Hepatic stellate cell (primary cell): Measurements from ENCODE around the gene MTFP1.
"Not testable (repeated sequence)": the region's sequence is repeated elsewhere in the genome, so short reads cannot be mapped to it uniquely, and the experiment has no call there.

Source experiments
- DNase-seq: peaks from one replicate; pipeline ENCODE4 v3.0.0; 2011; ENCODE audit warnings: low spot score

The MTFP1 gene

DNA sequence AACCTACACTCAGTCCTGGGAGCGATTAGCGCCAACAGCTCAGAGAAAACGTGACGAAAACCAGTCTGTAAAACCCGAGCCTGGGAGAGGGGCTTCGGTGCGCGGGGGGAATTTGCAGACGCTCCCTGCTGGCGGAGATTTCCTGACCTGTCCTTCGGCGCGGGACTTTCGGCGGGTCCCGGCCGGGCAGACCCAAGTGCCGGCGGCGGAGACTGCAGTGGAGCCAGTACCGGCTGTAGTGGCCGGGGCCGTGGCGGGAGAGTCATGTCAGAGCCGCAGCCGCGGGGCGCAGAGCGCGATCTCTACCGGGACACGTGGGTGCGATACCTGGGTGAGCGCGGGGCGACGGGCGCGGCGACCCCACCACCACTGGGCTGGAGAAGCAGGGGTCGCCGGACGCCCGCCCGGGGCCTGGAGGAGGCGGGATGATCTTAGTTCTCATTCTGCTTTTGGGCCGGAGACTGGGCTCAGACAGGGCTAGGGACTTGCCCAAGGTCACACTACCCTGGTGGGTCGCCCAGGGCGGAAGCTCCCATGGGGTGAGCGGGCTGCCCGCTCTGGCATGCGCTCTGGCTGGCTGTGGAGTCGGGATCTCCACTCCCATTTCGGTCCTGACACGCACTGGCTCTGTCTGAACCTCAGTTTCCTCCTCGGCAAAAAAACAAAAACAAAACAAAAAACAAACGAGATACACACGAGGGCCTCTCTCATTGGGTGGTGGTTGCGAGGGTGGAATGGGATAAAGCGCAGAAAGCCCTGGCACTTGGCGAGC is at the start of gene MTFP1:
Gene MTFP1, plus strand, starts transcription at position 153 of the 772 bp plus-strand sequence. Its CDS starts 112 bp downstream, at position 265.
- peak; percentile 71 for DNase-seq

- no peak for DNase-seq
Observed at GRCh38 chr22:30380011-30380410, 45.6 kb upstream of the MTFP1 start.

DNA sequence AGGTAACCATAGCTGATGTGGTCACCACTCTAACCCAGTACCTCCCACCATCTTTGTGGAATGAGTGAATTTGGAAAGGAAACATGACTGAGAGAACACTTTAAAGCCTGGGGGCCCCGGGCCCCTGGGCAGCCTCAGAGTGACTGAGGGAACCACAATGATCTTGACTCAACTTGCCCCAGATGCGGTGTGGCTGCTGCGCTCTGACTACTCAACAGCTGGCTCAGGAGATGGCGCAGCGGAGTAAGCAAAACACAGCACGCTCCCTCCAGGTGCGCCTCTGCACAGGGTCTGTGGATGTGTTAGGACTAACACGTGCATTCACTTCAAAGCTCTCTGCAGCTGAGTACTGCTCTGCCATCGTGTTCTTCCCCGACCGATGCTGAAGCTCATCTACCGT is 44.3 kb upstream of the MTFP1 start:
- DNase-seq, result no peak

GRCh38 chr22:30382340-30382739 is 43.2 kb upstream of the MTFP1 start:
- DNase-seq, result no peak

GRCh38 chr22:30383061-30383460 is 42.5 kb upstream of the MTFP1 start:
- no peak for DNase-seq

- DNase-seq, result no peak
Observed at GRCh38 chr22:30385942-30386341, 39.6 kb upstream of the MTFP1 start.

DNA sequence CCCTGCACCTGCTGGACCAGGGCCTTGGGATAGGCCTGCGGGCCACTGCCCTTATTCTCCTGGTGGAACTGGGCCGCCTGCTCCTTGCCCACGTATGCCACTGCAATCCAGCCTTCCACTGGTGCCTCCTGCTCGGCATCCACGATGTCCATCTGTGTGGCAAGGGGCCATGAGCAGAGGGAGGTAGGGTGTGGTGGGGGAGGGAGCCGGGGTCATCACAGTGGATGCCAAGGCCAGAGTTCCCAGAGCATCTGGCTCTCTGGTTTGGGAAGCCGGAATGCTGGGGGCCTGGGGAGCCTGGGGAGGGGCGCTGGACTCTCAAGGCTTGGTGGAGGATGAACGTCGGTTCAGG is 39.0 kb upstream of the MTFP1 start:
- DNase-seq, result no peak

GRCh38 chr22:30386960-30387827 is 38.4 kb upstream of the MTFP1 start, which contains the start of gene RNF215:
Gene RNF215, minus strand, starts transcription at chr22:30387411. Its CDS starts 98 bp downstream, at chr22:30387313.
- DNase-seq, result peak; percentile 92

DNA sequence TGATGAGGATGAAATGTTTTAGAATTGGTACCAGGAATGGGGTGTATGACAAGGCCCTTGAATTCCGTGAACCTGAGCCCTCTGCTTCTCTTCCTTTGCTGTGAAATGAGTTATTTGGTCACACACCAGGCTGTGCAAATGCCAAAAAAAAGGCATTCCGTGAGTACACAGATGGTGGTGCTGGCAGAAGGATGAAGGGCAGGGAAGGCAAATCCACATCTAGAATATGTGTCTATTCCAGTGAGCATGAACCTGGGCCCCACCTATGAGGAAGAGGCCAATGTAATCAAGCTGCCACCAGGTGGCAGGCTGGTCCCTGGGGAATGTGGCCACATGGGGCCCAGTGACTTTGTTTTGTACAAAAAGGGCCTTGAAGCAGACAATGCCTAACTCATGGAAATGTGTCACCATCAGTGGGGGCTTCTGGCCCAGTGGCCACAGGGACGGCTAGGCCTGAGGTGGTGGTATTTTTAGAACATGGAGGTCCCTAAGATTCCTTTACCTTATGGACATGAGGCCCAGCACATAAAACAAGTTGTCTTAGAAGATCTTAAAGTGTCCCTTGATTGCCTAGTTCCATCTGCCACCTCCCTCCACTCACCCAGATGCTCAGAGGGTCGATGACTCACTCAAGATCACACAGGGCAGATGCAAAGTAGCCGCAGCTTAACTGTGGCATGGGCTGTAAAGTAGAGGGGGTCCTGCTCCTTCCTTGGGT is 34.4 kb upstream of the MTFP1 start:
- peak; percentile 62 for DNase-seq

DNA sequence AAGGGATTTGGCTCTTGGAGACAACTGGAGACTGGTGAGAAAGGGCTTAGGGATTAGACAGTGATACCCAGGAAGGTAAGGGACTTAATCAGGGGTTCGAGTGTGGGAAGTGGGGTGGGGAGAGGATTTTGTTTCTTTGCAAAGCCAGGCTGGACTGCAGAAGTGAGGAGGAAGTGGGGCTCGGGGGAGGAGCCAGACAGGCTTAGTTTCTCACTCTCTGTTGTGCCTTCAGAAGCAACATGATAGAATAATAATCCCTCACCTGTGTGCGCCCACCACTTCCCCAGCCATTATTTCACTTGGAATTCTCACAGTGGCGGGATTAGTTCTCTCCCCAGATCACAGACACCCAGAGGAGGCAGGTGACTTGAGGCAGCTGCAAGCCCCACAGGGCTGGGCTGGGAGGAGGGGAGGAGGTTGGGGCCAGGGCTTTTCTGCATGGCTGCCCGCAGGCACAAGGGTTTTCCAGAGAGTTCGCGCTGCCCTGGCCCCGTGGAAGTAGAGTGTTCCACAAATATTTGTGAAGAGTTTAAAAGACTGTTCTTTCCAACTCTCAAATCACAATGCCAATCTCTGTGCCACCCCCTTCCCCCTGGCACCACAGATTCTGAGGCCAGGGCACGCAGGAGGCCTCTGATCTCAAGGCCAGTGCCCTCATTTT is 32.8 kb upstream of the MTFP1 start:
- DNase-seq, result no peak

DNA sequence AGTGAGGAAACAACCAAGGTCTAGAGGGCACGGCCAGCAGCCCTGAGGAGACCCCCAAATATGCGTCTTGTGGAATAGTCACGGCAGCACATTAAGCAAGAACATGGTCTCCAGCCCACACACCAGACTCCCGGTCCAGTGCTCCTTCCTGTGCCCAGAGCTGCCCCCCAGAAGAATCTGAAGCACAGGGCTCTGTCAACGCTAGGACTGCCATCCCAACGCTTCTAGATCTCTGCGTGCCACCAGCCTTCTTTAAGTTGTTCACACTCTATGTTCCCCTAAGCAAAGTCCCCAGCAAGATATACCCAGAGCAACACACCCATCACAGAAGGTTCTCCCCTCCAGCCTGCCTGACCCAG is 32.3 kb upstream of the MTFP1 start:
- no peak for DNase-seq

DNA sequence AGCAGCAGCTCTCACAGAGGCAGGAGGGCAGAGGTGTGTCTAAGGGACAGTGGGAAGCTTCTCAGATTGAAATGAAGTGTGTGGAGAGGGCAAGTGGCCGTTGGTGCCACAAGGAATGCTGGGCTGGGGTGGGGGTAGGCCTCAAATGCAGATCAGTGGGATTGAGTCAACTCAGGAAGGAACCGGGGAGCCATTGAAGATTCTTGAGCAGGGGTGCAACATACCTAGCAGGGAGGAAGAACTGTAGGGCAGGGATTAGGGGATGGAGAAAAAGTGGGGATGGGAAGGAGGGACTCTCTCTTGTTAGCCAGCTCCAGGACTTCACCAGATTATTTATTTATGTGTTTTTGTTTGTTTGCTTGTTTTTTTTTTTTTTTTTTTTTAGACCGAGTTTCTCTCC is 31.7 kb upstream of the MTFP1 start:
- DNase-seq, result no peak

DNA sequence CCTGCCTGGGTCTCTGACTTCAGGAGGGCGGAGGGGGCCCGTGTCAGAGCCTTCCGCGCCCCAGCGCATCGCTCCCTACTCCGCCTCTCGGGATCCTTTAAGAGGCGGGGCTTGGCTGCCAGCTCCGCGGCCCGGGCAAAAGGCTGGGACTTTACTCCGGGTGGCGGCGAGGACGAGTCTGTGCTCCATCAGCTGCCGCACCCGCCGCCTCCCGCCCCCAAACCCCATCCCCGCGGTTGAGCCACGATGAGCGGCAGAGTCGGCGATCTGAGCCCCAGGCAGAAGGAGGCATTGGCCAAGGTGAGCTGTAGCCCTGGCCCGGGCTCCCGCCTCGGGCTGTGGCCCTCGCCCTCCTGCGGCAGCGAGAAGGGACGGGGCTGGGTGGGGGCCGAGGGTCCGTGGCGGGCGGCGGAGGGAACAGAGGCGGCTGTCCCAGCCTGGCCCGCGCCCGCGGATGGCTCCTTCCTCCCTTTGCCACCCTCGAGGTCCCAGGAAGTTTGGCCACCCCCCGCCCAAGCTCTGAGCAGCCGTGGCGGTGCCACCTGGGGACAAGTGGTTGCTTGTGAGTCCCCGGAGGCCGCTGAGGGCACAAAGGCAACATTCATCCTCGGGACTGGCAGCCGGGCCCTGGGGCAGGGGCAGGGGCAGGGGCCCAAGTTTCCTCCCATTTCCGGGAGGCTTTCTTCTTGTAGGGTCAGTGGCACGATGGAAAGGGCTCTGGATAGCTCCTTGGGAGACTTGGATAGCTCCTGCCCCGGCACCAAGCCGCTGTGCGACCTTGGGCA is 28.5 kb upstream of the MTFP1 start, which contains the start of gene SEC14L2:
Gene SEC14L2, plus strand, starts transcription at position 148 of the 785 bp plus-strand sequence. Its CDS starts 99 bp downstream, at position 247.
- peak; percentile 75 for DNase-seq

DNA sequence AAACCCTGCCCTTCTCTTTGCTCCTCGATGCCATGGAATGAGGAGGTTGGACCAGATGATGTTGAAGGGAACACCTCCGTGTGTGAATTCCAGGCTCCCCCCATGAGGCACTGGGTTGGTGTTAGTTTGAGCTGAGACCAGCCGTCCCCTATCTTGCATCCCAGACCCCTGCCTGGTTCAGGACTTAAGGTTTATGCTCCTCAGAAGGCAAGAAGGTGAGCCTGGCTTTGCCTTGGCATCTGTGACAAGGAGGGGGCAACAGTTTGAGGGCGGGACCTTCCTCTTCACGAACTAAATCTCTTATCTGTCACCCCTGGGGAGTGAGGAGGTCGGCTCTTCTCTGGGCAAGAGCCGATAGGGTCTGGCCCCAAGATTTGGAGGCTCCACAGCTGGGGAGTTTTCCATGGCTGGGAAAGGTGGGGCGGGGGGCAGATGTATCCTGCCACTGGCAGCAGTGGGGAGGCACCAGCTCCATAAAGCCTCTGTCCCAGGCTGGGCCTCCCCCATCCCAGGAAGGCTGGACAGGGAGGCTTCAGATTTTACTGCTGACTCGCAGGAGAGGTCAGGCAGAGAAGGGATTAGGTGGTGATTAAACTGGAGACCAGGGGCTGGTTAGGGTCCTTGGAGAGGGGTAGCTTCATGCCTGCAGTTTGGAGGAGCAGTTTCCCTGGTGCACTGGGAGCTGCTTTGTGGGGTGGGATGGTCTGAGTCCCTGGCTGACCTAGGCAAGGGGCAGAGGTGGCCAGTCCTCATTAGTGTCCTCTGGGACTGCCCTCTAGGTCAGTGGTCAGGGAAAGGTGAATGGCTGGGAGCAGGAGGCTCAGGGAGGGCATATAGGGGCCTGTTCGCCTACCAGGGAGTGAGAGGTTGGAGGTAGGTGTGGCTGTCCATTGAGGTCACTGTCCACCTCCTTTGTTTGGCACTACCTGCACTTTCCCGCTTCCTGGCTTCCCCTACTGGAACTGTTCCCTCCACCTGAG is 27.6 kb upstream of the MTFP1 start:
- no peak for DNase-seq

DNA sequence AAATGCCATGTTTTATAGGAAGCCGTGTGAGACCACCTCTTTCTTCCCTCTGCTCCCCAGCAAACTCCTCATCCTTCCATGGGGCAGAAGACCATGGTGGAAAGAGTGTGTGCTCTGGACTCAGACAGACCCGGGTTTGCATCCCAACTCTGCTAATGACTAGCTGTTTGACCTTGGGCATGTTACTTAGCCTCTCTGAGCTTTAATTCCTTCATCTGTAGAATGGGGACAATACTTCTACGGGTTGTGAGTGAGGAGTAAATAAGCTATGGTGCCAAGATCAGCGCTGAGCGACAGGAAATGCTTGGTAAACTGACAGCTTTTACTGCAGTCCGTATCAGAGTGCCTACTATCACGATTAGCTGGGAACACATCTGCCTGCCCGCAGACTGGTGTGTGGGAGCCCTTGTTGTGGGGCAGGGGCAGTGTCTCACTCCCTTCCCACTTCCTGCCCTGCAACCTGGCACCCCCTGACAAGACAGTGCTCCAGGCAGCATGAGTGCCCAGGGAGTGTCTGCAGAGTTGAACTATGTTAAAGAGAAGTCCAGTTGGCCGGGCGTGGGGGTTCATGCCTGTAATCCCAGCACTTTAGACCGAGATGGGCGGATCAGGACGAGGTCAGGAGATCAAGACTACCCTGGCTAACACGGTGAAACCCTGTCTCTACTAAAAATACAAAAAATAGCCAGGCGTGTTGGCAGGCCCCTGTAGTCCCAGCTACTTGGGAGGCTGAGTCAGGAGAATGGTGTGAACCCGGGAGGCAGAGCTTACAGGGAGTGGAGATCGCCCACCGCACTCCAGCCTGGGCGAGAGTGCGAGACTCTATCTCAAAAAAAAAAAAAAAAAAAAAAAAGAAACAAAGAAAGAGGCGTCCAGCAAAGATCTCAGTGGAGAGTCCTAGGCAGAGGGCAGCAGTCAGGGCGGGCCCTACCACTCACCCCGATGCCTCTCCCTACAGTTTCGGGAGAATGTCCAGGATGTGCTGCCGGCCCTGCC is 26.6 kb upstream of the MTFP1 start:
- DNase-seq, result no peak

DNA sequence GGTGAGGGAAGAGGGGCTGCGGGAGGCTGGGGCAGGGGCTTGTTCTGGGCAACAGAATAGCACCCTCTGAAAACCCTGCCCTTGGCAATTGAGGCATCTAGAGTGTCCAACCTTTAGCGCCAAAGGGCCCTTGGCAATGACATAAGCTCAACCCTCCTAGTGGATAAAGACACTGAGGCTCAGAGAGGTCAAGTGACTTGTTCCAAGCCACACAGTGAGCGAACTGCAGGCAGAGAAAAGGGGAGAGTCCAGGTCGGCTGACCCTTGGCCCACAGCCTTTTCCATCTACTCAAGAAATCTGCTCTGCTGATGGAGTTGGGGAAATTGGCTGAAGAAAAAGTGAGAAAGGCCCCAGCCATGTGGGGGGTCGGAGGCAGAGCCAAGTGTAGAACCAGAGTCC is 25.9 kb upstream of the MTFP1 start:
- DNase-seq, result no peak

GRCh38 chr22:30400159-30400558 is 25.4 kb upstream of the MTFP1 start:
- DNase-seq, result no peak

DNA sequence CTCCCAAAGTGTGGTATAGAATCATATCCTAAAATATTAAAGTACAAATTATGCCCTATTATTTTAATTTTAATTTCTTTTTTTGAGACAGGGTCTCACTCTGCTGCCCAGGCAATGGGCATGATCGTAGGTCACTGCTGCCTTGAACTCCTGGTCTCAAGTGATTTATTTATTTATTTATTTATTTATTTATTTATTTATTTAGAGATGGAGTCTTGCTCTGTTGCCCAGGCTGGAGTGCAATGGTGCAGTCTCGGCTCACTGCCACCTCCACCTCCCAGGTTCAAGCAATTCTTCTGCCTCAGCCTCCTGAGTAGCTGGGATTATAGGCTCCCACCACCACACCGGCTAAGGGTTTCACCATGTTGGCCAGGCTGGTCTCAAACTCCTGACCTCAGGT is 24.5 kb upstream of the MTFP1 start:
- DNase-seq, result not testable (repeated sequence)
